Esophagus mucosa (tissue), 1 donor: ENCODE measurements around the gene VPS13D. TPM values are rescaled to one million over a fixed set of nuclear protein-coding genes. Genes with fewer than 3 reads are reported as not detected.
"Not testable (repeated sequence)": the region's sequence is repeated elsewhere in the genome, so short reads cannot be mapped to it uniquely, and the experiment has no call there.

ENCODE experiments used
- ATAC-seq: fragments of 200-7000 bp; cut with Tn5 transposase; one replicate; pipeline ENCODE4 v1.9.1; 2020
- total RNA-seq: library from RNA; stranded (reverse); gene quantifications from one replicate; pipeline ENCODE4 v1.2.4, GENCODE V29; 2023
- donor health status: DM: yes; HTN: yes; CAD: no.

VPS13D gene
- total RNA-seq, 1 donor from 2014 or later: 69.4 TPM

GRCh38 chr1:12454406-12455391 lies 224.9 kb downstream of the VPS13D start:
- no peak for ATAC-seq

- not testable (repeated sequence) for ATAC-seq
Observed at GRCh38 chr1:12456081-12456480, 226.3 kb downstream of the VPS13D start.

GRCh38 chr1:12456979-12457378 lies 227.1 kb downstream of the VPS13D start:
- ATAC-seq: no peak

- no peak for ATAC-seq
Observed at GRCh38 chr1:12457771-12458170, 227.9 kb downstream of the VPS13D start.

- no peak for ATAC-seq
Observed at GRCh38 chr1:12458571-12458970, 228.7 kb downstream of the VPS13D start.

GRCh38 chr1:12460121-12460520 lies 230.3 kb downstream of the VPS13D start:
- no peak for ATAC-seq

GRCh38 chr1:12460911-12461621 lies 231.2 kb downstream of the VPS13D start:
- peak; percentile 30 for ATAC-seq

- no peak for ATAC-seq
Observed at GRCh38 chr1:12461754-12462153, 231.9 kb downstream of the VPS13D start.

- ATAC-seq: no peak
Observed at GRCh38 chr1:12462586-12462985, 232.8 kb downstream of the VPS13D start.

GRCh38 chr1:12464045-12464461 lies 234.2 kb downstream of the VPS13D start:
- no peak for ATAC-seq

- no peak for ATAC-seq
Observed at GRCh38 chr1:12464598-12465056, 234.8 kb downstream of the VPS13D start.

GRCh38 chr1:12465126-12465525 lies 235.3 kb downstream of the VPS13D start:
- ATAC-seq: no peak

GRCh38 chr1:12466816-12467215 lies 237.0 kb downstream of the VPS13D start:
- no peak for ATAC-seq

GRCh38 chr1:12467570-12468286 lies 237.9 kb downstream of the VPS13D start:
- no peak for ATAC-seq

GRCh38 chr1:12468323-12468722 lies 238.5 kb downstream of the VPS13D start:
- ATAC-seq: no peak

GRCh38 chr1:12469493-12469892 lies 239.7 kb downstream of the VPS13D start:
- ATAC-seq: no peak

- no peak for ATAC-seq
Observed at GRCh38 chr1:12469990-12470389, 240.2 kb downstream of the VPS13D start.

GRCh38 chr1:12470916-12471315 lies 241.1 kb downstream of the VPS13D start:
- ATAC-seq: not testable (repeated sequence)

- ATAC-seq: no peak
Observed at GRCh38 chr1:12472156-12472797, 242.4 kb downstream of the VPS13D start.

- peak; percentile 62 for ATAC-seq
Observed at GRCh38 chr1:12472798-12473551, 243.1 kb downstream of the VPS13D start.

- no peak for ATAC-seq
Observed at GRCh38 chr1:12473596-12474362, 243.9 kb downstream of the VPS13D start.
